Stomach (tissue), 9 donors: ENCODE data around the gene ASPN. TPM values are rescaled to one million over a fixed set of nuclear protein-coding genes. Genes with fewer than 3 reads are reported as not detected.

Source experiments
- DNase-seq, 2 donors: peaks; one replicate each; pipeline versions ENCODE4 v3.0.0 to v3.0.0-alpha.2; 2013 to 2019
- H3K27ac ChIP-seq, 5 donors: fragments of 200-600 bp in 4 of 5; sonication (generic) in 4 of 5; one replicate each; pipeline ENCODE4 v1.5.1; 2013 to 2019; ENCODE audit warnings: mild to moderate bottlenecking in 1 of 5, moderate library complexity in 1 of 5
- H3K27me3 ChIP-seq, 3 donors: fragments of 200-600 bp; sonication (generic); one replicate each; pipeline ENCODE4 v1.5.1; 2017 to 2019; ENCODE audit warnings: mixed run types in 1 of 3
- H3K36me3 ChIP-seq, 4 donors: fragments of 200-600 bp; sonication (generic); 1 replicate in 3 of 4; 2 replicates in 1 of 4; pipeline ENCODE4 v1.5.1; 2016 to 2019
- H3K4me1 ChIP-seq, 4 donors: fragments of 200-600 bp; sonication (generic); one replicate each; pipeline ENCODE4 v1.5.1; 2016 to 2019
- H3K4me3 ChIP-seq, 4 donors: fragments of 200-600 bp; sonication (generic) in 3 of 4; one replicate each; pipeline ENCODE4 v1.5.1; 2016 to 2019; ENCODE audit warnings: mild to moderate bottlenecking in 1 of 4
- H3K9me3 ChIP-seq, 4 donors: fragments of 200-600 bp; sonication (generic); one replicate each; pipeline ENCODE4 v1.5.1; 2016 to 2019
- CTCF ChIP-seq, 7 experiments: fragments of 450-650 bp in 4 of 7; fragments of 200-600 bp in 3 of 7; sonication (generic) in 3 of 7; IDR thresholded peaks; one replicate each; pipeline ENCODE4 v1.5.1; 2016 to 2019; ENCODE audit warnings: antibody characterized with exemption in 7 of 7, control low read depth in 2 of 7, mild to moderate bottlenecking in 1 of 7
- EP300 ChIP-seq: sonication (generic); formaldehyde crosslinking; IDR thresholded peaks from one replicate; pipeline ENCODE4 v1.6.1; 2017; ENCODE audit warnings: antibody characterized with exemption
- POLR2A ChIP-seq, 4 donors: fragments of 450-650 bp; IDR thresholded peaks; one replicate each; pipeline ENCODE4 v1.6.1; 2016; ENCODE audit warnings: antibody characterized with exemption in 4 of 4, control low read depth in 2 of 4, mild to moderate bottlenecking in 1 of 4, moderate library complexity in 1 of 4
- POLR2AphosphoS5 ChIP-seq, 3 donors: sonication (generic); formaldehyde crosslinking; IDR thresholded peaks; one replicate each; pipeline ENCODE4 v1.6.1; 2016; ENCODE audit warnings: antibody characterized with exemption in 3 of 3
- WGBS, 5 donors: extraction: QIAGEN DNeasy Blood & Tissue Kit in 3 of 5; methylation state at CpG; one replicate each; pipeline versions ENCODE4 v1.1.5 to v1.1.7; 2013 to 2018; 5-methylcytosine and 5-hydroxymethylcytosine counted together
- intact Hi-C: fragments of 100-400 bp; cut with DNase I; formaldehyde crosslinking; loops from one replicate; pipeline ENCODE4 v1.15.1; 2023; ENCODE audit warnings: low total_unique reads
- polyA plus RNA-seq, 3 donors: library from polyadenylated mRNA; stranded (reverse); fragments of 200-250 nt; gene quantifications; one replicate each; pipeline ENCODE4 v1.2.3, GENCODE V29; 2013
- total RNA-seq, 5 donors: library from RNA; depleted of rRNA; stranded (reverse); fragments of >200 nt; gene quantifications; one replicate each; pipeline versions ENCODE4 v1.1.0 to v1.2.3, GENCODE V29; 2014 to 2016
- donor health status: healthy with polysubstance abuse.
- donor health status: Bipolar disorder and iron deficiency.
- donor health status: healthy.

ASPN gene
- total and polyA plus RNA-seq, 8 donors: 0.29 to 179 (median 5.8) TPM

DNA sequence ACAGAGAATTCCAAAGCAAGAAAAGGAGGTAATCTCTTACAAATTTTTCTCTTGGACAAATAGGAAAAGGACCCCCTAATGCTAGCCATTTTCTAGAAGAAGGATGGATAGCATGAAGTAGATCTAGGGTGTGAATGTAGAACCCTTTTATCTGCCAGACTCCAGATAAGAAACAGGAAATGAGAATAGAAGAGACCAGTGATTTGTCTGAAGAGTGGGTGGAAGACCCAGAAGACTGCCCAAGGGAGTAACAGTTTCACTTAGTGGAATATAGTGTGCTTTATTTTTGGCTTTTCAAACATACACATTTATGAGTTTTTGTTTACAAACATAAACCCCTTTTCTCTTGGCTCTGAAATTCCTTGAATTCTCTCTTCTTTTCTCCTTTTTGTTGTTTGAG, 28.4 kb upstream of the ASPN start:
- H3K4me3 ChIP-seq: no peak overlapping the region
- DNase-seq: no peak
- intact Hi-C loops: no loop called here
- no peaks in the 10 kb centered on the region for H3K27me3 ChIP-seq
- no peaks in the 10 kb centered on the region for H3K9me3 ChIP-seq
- H3K27ac ChIP-seq: no peak overlapping the region
- TF ChIP-seq CTCF (IDR thresholded peaks at IDR 0.05) (no peak), EP300 (no peak), POLR2AphosphoS5 (IDR thresholded peaks at IDR 0.05) (no peak), POLR2A (IDR thresholded peaks at IDR 0.05) (no peak)
- H3K4me1 ChIP-seq: peaks cover 0 to 33% (median 23%) of the 10 kb centered on the region in 4 donors
- no peaks in the 10 kb centered on the region for H3K36me3 ChIP-seq

- Histone ChIP-seq H3K4me3 (no peak overlapping the region), H3K27ac (no peak overlapping the region), H3K36me3 (no peaks in the 10 kb centered on the region), H3K4me1 (peaks cover 0 to 50% (median 31%) of the 10 kb centered on the region in 4 donors), H3K27me3 (no peaks in the 10 kb centered on the region), H3K9me3 (no peaks in the 10 kb centered on the region)
- TF ChIP-seq POLR2A (IDR thresholded peaks at IDR 0.05): no peak
- DNase-seq: no peak
- 94 to 99% (median 97%) methylated on average over 5 of the region's 5 CpGs for WGBS, 5 donors
- intact Hi-C loops: no loop called here
Observed at GRCh38 chr9:92509050-92509449, 26.7 kb upstream of the ASPN start.

DNA sequence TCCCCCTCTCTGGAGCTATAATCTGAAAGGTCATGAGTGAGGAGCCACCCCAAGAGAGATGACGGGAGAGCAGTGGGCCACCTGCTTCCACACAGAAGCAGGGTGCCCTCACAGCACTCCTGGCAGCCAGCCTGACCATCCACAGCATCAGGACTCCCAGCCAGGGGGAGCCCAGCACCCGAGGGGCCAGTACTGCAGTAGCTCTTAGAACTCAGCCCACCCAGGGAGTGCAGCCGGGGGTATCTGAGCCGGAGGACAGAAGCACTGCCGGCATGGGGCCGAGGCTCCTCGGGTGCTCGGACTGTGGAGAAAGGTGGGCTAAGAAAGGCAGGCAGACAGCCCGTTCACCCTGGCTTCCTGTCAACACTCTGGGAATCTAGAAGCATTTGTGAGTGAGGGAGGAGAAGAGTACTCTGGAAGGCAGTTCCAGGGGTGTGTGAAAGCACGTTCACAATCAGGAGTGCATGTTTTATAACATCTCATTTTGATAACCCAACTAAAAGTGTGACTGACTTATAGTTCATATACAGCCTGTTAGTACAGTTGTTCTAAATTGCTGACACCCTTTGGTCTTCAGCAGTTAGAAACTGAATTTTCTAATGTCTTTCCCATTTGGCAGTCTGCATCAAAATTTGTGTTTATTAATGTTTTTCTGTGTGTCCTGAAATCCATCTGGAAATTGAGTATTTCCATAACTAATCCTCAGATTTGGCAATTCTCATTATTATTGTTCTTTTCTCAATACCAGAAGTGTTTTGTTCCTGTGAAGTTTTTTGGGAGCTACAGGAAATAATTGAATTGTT, 25.9 kb upstream of the ASPN start:
- peak in 1 of 2 donors; percentile 49 for DNase-seq
- no peaks in the 10 kb centered on the region for H3K36me3 ChIP-seq
- H3K27me3 ChIP-seq: no peaks in the 10 kb centered on the region
- peak overlapping the region in 4 of 5 donors; percentile 20 to 78 (median 58) for H3K27ac ChIP-seq
- H3K9me3 ChIP-seq: no peaks in the 10 kb centered on the region
- peaks cover 0 to 51% (median 32%) of the 10 kb centered on the region in 4 donors for H3K4me1 ChIP-seq
- WGBS, 5 donors: 54 to 74% (median 67%) methylated on average over 8 to 10 of the region's 10 CpGs
- intact Hi-C loops: no loop called here
- H3K4me3 ChIP-seq: no peak overlapping the region
- TF ChIP-seq EP300 (no peak), CTCF (IDR thresholded peaks at IDR 0.05) (no peak), POLR2AphosphoS5 (IDR thresholded peaks at IDR 0.05) (no peak), POLR2A (IDR thresholded peaks at IDR 0.05) (no peak)

- TF ChIP-seq POLR2A (IDR thresholded peaks at IDR 0.05) (no peak), POLR2AphosphoS5 (IDR thresholded peaks at IDR 0.05) (no peak), EP300 (no peak), CTCF (IDR thresholded peaks at IDR 0.05) (no peak)
- Histone ChIP-seq H3K27me3 (no peaks in the 10 kb centered on the region), H3K4me1 (peaks cover 0 to 48% (median 31%) of the 10 kb centered on the region in 4 donors), H3K36me3 (no peaks in the 10 kb centered on the region), H3K4me3 (no peak overlapping the region), H3K27ac (peak overlapping the region in 4 of 5 donors; percentile 20 to 78 (median 61)), H3K9me3 (no peaks in the 10 kb centered on the region)
- no peak for DNase-seq
- 65 to 77% (median 68%) methylated on average over 4 of the region's 4 CpGs for WGBS, 5 donors
- intact Hi-C loops: no loop called here
Observed at GRCh38 chr9:92507496-92507895, 25.2 kb upstream of the ASPN start.

DNA sequence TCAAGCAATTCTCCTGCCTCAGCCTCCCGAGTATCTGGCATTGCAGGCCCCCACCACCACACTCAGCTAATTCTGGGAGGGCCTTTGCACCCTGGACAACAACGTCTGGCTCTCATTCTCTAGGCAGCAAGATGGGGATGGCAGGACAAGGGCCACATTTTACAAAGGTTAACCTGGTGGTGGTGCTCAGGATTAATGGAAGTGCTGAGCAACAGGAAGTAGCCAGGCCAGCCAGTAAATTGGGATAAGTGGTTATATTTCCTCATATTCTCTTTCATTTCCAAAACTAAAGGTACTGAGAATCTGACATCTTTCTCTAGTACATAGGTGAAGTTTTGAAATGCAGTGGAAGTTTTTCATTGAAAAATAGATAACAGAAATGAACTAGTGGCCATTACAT, 24.7 kb upstream of the ASPN start:
- H3K36me3 ChIP-seq: no peaks in the 10 kb centered on the region
- 83 to 95% (median 91%) methylated on average over 2 of the region's 2 CpGs for WGBS, 5 donors
- no peak overlapping the region for H3K4me3 ChIP-seq
- peaks cover under 1 to 48% (median 31%) of the 10 kb centered on the region in 4 donors for H3K4me1 ChIP-seq
- intact Hi-C loops: no loop called here
- H3K27ac ChIP-seq: peak overlapping the region in 4 of 5 donors; percentile 34 to 78 (median 61)
- TF ChIP-seq POLR2AphosphoS5 (IDR thresholded peaks at IDR 0.05) (no peak), POLR2A (IDR thresholded peaks at IDR 0.05) (no peak), EP300 (no peak), CTCF (IDR thresholded peaks at IDR 0.05) (no peak)
- DNase-seq: no peak
- no peaks in the 10 kb centered on the region for H3K27me3 ChIP-seq
- H3K9me3 ChIP-seq: no peaks in the 10 kb centered on the region
